Measurements from ENCODE around the gene PDE8B.

The PDE8B gene

GRCh38 chr5:77418162-77418561 lies 207.7 kb downstream of the PDE8B start:
- no peaks in the 10 kb centered on the region for H3K79me2 ChIP-seq (ENCODE audit: control insufficient read depth, insufficient read depth, low read length)
- H2BK15ac ChIP-seq (replicated peaks; ENCODE audit: low read depth), result no peak overlapping the region
- no peak overlapping the region for H3K18ac ChIP-seq (ENCODE audit: low read length)
- H3K56ac ChIP-seq (ENCODE audit: low read length), result no peak overlapping the region
- H3K36me3 ChIP-seq (ENCODE audit: control insufficient read depth, insufficient read depth, low read length), result no peaks in the 10 kb centered on the region
- no peak for DNase-seq
- H3K4me3 ChIP-seq (ENCODE audit: low read length), result no peak overlapping the region
- no peak overlapping the region for H3K4me2 ChIP-seq (ENCODE audit: low read length)
- no peak overlapping the region for H3K4ac ChIP-seq (ENCODE audit: low read depth, low read length)
- H2BK5ac ChIP-seq (ENCODE audit: low read length), result no peak overlapping the region
- H3K27me3 ChIP-seq (ENCODE audit: insufficient read depth, low read length, poor library complexity), result no peaks in the 10 kb centered on the region
- no peak overlapping the region for H3K27ac ChIP-seq (ENCODE audit: low read depth, low read length)
- H2AK5ac ChIP-seq (ENCODE audit: low read length), result no peak overlapping the region
- H4K8ac ChIP-seq (ENCODE audit: low read depth, low read length), result no peak overlapping the region
- no peak overlapping the region for H4K5ac ChIP-seq (ENCODE audit: low read length)
- H3K23ac ChIP-seq (ENCODE audit: low read length), result no peak overlapping the region
- no peak overlapping the region for H3K9ac ChIP-seq (ENCODE audit: low read length)
- no peaks in the 10 kb centered on the region for H3K4me1 ChIP-seq (ENCODE audit: control insufficient read depth, low read depth, low read length)
- no peaks in the 10 kb centered on the region for H3K79me1 ChIP-seq (ENCODE audit: low read length)
- no peak overlapping the region for H2BK120ac ChIP-seq (ENCODE audit: low read depth, low read length)
- WGBS (ENCODE audit: extremely low coverage, insufficient coverage, low lambda C conversion rate), result no CpG with 5 or more reads among the region's 5 CpGs

GRCh38 chr5:77418601-77419581 lies 208.4 kb downstream of the PDE8B start:
- WGBS (ENCODE audit: extremely low coverage, insufficient coverage, low lambda C conversion rate), result no CpG with 5 or more reads among the region's 13 CpGs

GRCh38 chr5:77419644-77420582 lies 209.4 kb downstream of the PDE8B start:
- H3K4me1 ChIP-seq (ENCODE audit: control insufficient read depth, low read depth, low read length), result no peaks in the 10 kb centered on the region
- H3K79me2 ChIP-seq (ENCODE audit: control insufficient read depth, insufficient read depth, low read length), result no peaks in the 10 kb centered on the region
- H3K4me3 ChIP-seq (ENCODE audit: low read length), result no peak overlapping the region
- H3K56ac ChIP-seq (ENCODE audit: low read length), result no peak overlapping the region
- H3K79me1 ChIP-seq (ENCODE audit: low read length), result no peaks in the 10 kb centered on the region
- WGBS (ENCODE audit: extremely low coverage, insufficient coverage, low lambda C conversion rate), result no CpG with 5 or more reads among the region's 8 CpGs
- no peak overlapping the region for H4K5ac ChIP-seq (ENCODE audit: low read length)
- H3K18ac ChIP-seq (ENCODE audit: low read length), result no peak overlapping the region
- no peak overlapping the region for H3K23ac ChIP-seq (ENCODE audit: low read length)
- no peak overlapping the region for H3K4ac ChIP-seq (ENCODE audit: low read depth, low read length)
- no peak overlapping the region for H4K8ac ChIP-seq (ENCODE audit: low read depth, low read length)
- no peaks in the 10 kb centered on the region for H3K27me3 ChIP-seq (ENCODE audit: insufficient read depth, low read length, poor library complexity)
- no peak overlapping the region for H3K27ac ChIP-seq (ENCODE audit: low read depth, low read length)
- H2BK120ac ChIP-seq (ENCODE audit: low read depth, low read length), result no peak overlapping the region
- no peak overlapping the region for H3K4me2 ChIP-seq (ENCODE audit: low read length)
- DNase-seq, result no peak
- H2AK5ac ChIP-seq (ENCODE audit: low read length), result no peak overlapping the region
- no peak overlapping the region for H2BK5ac ChIP-seq (ENCODE audit: low read length)
- H3K36me3 ChIP-seq (ENCODE audit: control insufficient read depth, insufficient read depth, low read length), result no peaks in the 10 kb centered on the region
- no peak overlapping the region for H2BK15ac ChIP-seq (replicated peaks; ENCODE audit: low read depth)
- no peak overlapping the region for H3K9ac ChIP-seq (ENCODE audit: low read length)

More at GRCh38 chr5:77418601-77419581, 208.4 kb downstream of the PDE8B start:
- no peak overlapping the region for H3K9ac ChIP-seq (ENCODE audit: low read length)
- no peak overlapping the region for H2AK5ac ChIP-seq (ENCODE audit: low read length)
- no peak overlapping the region for H4K8ac ChIP-seq (ENCODE audit: low read depth, low read length)
- no peaks in the 10 kb centered on the region for H3K79me1 ChIP-seq (ENCODE audit: low read length)
- H2BK5ac ChIP-seq (ENCODE audit: low read length), result no peak overlapping the region
- no peak overlapping the region for H2BK120ac ChIP-seq (ENCODE audit: low read depth, low read length)
- H3K56ac ChIP-seq (ENCODE audit: low read length), result no peak overlapping the region
- H3K18ac ChIP-seq (ENCODE audit: low read length), result no peak overlapping the region
- no peak overlapping the region for H3K4ac ChIP-seq (ENCODE audit: low read depth, low read length)
- no peaks in the 10 kb centered on the region for H3K4me1 ChIP-seq (ENCODE audit: control insufficient read depth, low read depth, low read length)
- H3K27me3 ChIP-seq (ENCODE audit: insufficient read depth, low read length, poor library complexity), result no peaks in the 10 kb centered on the region
- no peak overlapping the region for H4K5ac ChIP-seq (ENCODE audit: low read length)
- H3K79me2 ChIP-seq (ENCODE audit: control insufficient read depth, insufficient read depth, low read length), result no peaks in the 10 kb centered on the region
- H3K4me3 ChIP-seq (ENCODE audit: low read length), result no peak overlapping the region
- H2BK15ac ChIP-seq (replicated peaks; ENCODE audit: low read depth), result no peak overlapping the region
- H3K27ac ChIP-seq (ENCODE audit: low read depth, low read length), result no peak overlapping the region
- no peak overlapping the region for H3K4me2 ChIP-seq (ENCODE audit: low read length)
- no peak for DNase-seq
- no peak overlapping the region for H3K23ac ChIP-seq (ENCODE audit: low read length)
- H3K36me3 ChIP-seq (ENCODE audit: control insufficient read depth, insufficient read depth, low read length), result no peaks in the 10 kb centered on the region

GRCh38 chr5:77420940-77421339 lies 210.5 kb downstream of the PDE8B start:
- no peak overlapping the region for H2BK120ac ChIP-seq (ENCODE audit: low read depth, low read length)
- H3K23ac ChIP-seq (ENCODE audit: low read length), result no peak overlapping the region
- no peak overlapping the region for H2BK15ac ChIP-seq (replicated peaks; ENCODE audit: low read depth)
- DNase-seq, result no peak
- no peak overlapping the region for H3K4me2 ChIP-seq (ENCODE audit: low read length)
- H3K9ac ChIP-seq (ENCODE audit: low read length), result no peak overlapping the region
- H3K4me1 ChIP-seq (ENCODE audit: control insufficient read depth, low read depth, low read length), result no peaks in the 10 kb centered on the region
- H3K79me1 ChIP-seq (ENCODE audit: low read length), result no peaks in the 10 kb centered on the region
- H3K36me3 ChIP-seq (ENCODE audit: control insufficient read depth, insufficient read depth, low read length), result no peaks in the 10 kb centered on the region
- no peak overlapping the region for H3K18ac ChIP-seq (ENCODE audit: low read length)
- no peaks in the 10 kb centered on the region for H3K79me2 ChIP-seq (ENCODE audit: control insufficient read depth, insufficient read depth, low read length)
- H2AK5ac ChIP-seq (ENCODE audit: low read length), result no peak overlapping the region
- H3K27me3 ChIP-seq (ENCODE audit: insufficient read depth, low read length, poor library complexity), result no peaks in the 10 kb centered on the region
- H4K8ac ChIP-seq (ENCODE audit: low read depth, low read length), result no peak overlapping the region
- no peak overlapping the region for H4K5ac ChIP-seq (ENCODE audit: low read length)
- no peak overlapping the region for H3K56ac ChIP-seq (ENCODE audit: low read length)
- no peak overlapping the region for H3K27ac ChIP-seq (ENCODE audit: low read depth, low read length)
- no CpG with 5 or more reads among the region's 3 CpGs for WGBS (ENCODE audit: extremely low coverage, insufficient coverage, low lambda C conversion rate)
- no peak overlapping the region for H3K4ac ChIP-seq (ENCODE audit: low read depth, low read length)
- H3K4me3 ChIP-seq (ENCODE audit: low read length), result no peak overlapping the region
- H2BK5ac ChIP-seq (ENCODE audit: low read length), result no peak overlapping the region

- Histone ChIP-seq H3K36me3 (ENCODE audit: control insufficient read depth, insufficient read depth, low read length) (no peaks in the 10 kb centered on the region), H3K79me1 (ENCODE audit: low read length) (no peaks in the 10 kb centered on the region), H4K5ac (ENCODE audit: low read length) (no peak overlapping the region), H3K23ac (ENCODE audit: low read length) (no peak overlapping the region), H3K27ac (ENCODE audit: low read depth, low read length) (no peak overlapping the region), H2BK5ac (ENCODE audit: low read length) (no peak overlapping the region), H3K56ac (ENCODE audit: low read length) (no peak overlapping the region), H4K8ac (ENCODE audit: low read depth, low read length) (no peak overlapping the region), H3K4me1 (ENCODE audit: control insufficient read depth, low read depth, low read length) (no peaks in the 10 kb centered on the region), H2BK120ac (ENCODE audit: low read depth, low read length) (no peak overlapping the region), H3K4me2 (ENCODE audit: low read length) (no peak overlapping the region), H3K9ac (ENCODE audit: low read length) (no peak overlapping the region), H3K4me3 (ENCODE audit: low read length) (no peak overlapping the region), H2AK5ac (ENCODE audit: low read length) (no peak overlapping the region), H3K79me2 (ENCODE audit: control insufficient read depth, insufficient read depth, low read length) (no peaks in the 10 kb centered on the region), H3K4ac (ENCODE audit: low read depth, low read length) (no peak overlapping the region), H3K18ac (ENCODE audit: low read length) (no peak overlapping the region), H3K27me3 (ENCODE audit: insufficient read depth, low read length, poor library complexity) (no peaks in the 10 kb centered on the region), H2BK15ac (replicated peaks; ENCODE audit: low read depth) (no peak overlapping the region)
- DNase-seq, result no peak
- WGBS (ENCODE audit: extremely low coverage, insufficient coverage, low lambda C conversion rate), result no CpG with 5 or more reads among the region's 2 CpGs
Observed at GRCh38 chr5:77423022-77423750, 212.7 kb downstream of the PDE8B start.
